ENCODE results near the gene MED13. TPM values are rescaled to one million over a fixed set of nuclear protein-coding genes. Genes with fewer than 3 reads are reported as not detected.

MED13 gene
- total RNA-seq, 2 donors from 2014 or later = 61.9 to 77.5 TPM

DNA sequence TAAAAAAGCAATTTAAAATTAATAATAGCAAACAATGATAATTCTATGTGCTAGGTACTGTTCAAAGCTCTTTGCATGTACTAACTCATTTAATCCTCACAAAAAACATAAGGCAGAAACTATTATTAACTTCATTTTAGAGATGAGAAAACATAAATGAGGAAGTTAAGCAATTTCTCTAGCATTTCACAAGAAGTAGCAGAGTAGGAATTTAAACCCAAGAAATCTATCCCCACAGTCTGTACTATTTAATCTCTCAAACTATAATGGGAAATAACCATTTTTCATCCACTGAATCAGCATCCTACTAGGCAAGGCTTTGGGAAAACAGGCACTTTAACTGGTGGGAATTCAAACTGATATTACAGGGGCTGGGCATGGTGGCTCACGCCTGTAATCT, 95.0 kb downstream of the MED13 start:
- Histone ChIP-seq H3K27ac (no peak overlapping the region), H3K4me3 (no peak overlapping the region), H3K27me3 (no peaks in the 10 kb centered on the region), H3K9me3 (no peaks in the 10 kb centered on the region), H3K9ac (ENCODE audit: low read depth in 2 of 2, low read length in 2 of 2) (no peak overlapping the region), H3K4me1 (no peaks in the 10 kb centered on the region), H3K36me3 (no peaks in the 10 kb centered on the region)
- no peak for DNase-seq
- intact Hi-C loops (cut with DNase I) = no loop called here
- TF ChIP-seq, protein P1, sequence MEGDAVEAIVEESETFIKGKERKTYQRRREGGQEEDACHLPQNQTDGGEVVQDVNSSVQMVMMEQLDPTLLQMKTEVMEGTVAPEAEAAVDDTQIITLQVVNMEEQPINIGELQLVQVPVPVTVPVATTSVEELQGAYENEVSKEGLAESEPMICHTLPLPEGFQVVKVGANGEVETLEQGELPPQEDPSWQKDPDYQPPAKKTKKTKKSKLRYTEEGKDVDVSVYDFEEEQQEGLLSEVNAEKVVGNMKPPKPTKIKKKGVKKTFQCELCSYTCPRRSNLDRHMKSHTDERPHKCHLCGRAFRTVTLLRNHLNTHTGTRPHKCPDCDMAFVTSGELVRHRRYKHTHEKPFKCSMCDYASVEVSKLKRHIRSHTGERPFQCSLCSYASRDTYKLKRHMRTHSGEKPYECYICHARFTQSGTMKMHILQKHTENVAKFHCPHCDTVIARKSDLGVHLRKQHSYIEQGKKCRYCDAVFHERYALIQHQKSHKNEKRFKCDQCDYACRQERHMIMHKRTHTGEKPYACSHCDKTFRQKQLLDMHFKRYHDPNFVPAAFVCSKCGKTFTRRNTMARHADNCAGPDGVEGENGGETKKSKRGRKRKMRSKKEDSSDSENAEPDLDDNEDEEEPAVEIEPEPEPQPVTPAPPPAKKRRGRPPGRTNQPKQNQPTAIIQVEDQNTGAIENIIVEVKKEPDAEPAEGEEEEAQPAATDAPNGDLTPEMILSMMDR (IDR thresholded peaks at IDR 0.05) = no peak

DNA sequence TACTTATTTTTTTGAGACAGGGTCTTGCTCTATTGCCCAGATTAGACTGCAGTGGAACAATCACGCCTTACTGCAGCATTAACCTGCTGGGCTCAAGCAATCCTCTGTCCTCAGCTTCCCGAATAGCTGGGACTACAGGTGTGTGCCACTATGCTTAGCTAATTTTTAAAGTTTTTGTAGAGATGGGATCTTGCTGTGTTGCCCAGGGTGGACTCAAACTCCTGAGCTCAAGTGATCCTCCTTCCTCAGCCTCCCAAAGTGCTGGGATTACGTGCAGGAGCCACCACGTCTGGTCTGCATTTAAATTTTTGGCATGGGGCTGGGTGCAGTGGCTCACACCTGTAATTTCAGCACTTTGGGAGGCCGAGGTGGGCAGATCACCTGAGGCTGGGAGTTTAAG, 96.3 kb downstream of the MED13 start:
- H3K27me3 ChIP-seq = no peaks in the 10 kb centered on the region

DNA sequence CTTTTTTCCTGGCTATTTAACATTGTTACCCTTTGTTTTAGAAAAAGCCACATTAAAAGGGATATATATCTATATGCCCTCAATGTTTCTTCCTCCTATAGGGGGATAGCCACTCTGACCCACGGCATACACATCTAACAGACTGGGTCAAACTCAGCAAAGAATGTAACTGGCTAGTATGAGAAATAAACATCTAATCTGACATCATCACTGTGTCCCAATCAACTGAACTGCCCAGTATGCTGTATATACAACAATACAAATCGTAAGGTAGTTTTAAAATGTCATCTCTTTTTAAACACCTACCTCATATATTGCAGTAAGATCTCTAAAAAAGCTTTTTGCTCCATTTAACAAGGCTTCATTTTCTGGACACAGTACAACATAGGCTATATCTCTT, 97.3 kb downstream of the MED13 start:
- Histone ChIP-seq H3K9me3 (no peaks in the 10 kb centered on the region), H3K9ac (ENCODE audit: low read depth in 2 of 2, low read length in 2 of 2) (no peak overlapping the region), H3K27ac (no peak overlapping the region), H3K27me3 (no peaks in the 10 kb centered on the region), H3K36me3 (no peaks in the 10 kb centered on the region), H3K4me1 (no peaks in the 10 kb centered on the region), H3K4me3 (no peak overlapping the region)
- TF ChIP-seq, protein P1 (IDR thresholded peaks at IDR 0.05) = no peak
- no peak for DNase-seq
- intact Hi-C loops (cut with DNase I) = loop anchor here (10.0 kb wide), 1 partner anchor 57 kb away; no protein-coding TSS in a partner anchor

More for the DNA sequence above, 96.3 kb downstream of the MED13 start:
- no peak for DNase-seq
- Histone ChIP-seq H3K9me3 (no peaks in the 10 kb centered on the region), H3K4me1 (no peaks in the 10 kb centered on the region), H3K4me3 (no peak overlapping the region), H3K9ac (ENCODE audit: low read depth in 2 of 2, low read length in 2 of 2) (no peak overlapping the region), H3K36me3 (no peaks in the 10 kb centered on the region), H3K27ac (no peak overlapping the region)
- TF ChIP-seq, protein P1 (IDR thresholded peaks at IDR 0.05) = no peak
- intact Hi-C loops (cut with DNase I) = loop anchor here (10.0 kb wide), 1 partner anchor 56 kb away; no protein-coding TSS in a partner anchor

DNA sequence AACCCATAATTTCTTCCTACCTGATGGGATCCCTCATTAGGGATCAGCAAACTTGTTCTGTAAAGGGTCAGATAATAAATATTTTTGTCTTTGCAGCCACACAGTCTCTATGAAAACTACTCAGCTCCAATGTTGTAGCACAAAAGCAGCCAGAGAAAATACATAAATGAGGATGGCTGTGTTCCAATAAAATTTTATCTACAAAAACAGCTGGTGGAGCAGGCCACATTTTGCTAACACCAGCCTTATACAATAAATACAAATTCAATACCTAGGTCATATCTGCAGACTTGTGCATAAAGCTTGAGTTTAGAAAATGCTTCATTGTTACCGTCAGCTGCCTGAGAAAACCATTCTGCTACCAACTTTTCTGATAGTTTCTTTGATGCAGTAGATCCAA, 98.9 kb downstream of the MED13 start:
- DNase-seq = no peak
- Histone ChIP-seq H3K36me3 (peaks cover under 1% of the 10 kb centered on the region), H3K4me3 (no peak overlapping the region), H3K9ac (ENCODE audit: low read depth in 2 of 2, low read length in 2 of 2) (no peak overlapping the region), H3K27me3 (no peaks in the 10 kb centered on the region), H3K27ac (no peak overlapping the region), H3K9me3 (no peaks in the 10 kb centered on the region), H3K4me1 (no peaks in the 10 kb centered on the region)
- TF ChIP-seq, protein P1 (IDR thresholded peaks at IDR 0.05) = no peak
- intact Hi-C loops (cut with DNase I) = loop anchor here (10.0 kb wide), 1 partner anchor 59 kb away; no protein-coding TSS in a partner anchor

DNA sequence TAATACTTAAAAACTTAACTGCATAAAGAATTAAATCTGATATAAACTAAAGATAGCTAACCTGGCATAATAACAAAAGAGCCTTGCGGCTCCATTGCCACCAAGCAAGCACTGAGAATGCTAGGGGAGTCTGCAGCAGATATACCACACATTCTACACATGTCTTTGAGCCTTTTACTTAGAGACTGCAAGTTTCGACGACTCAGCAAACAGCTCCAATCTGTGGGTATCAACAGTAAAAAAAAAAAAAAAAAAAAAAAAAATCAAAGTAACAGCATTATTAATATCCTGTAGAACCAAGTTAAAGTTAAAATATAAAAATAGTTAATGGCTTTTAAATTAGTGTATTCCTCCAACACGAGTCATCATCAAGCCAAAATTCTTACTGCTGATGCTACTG, 109.5 kb downstream of the MED13 start:
- Histone ChIP-seq H3K27me3 (no peaks in the 10 kb centered on the region), H3K4me3 (no peak overlapping the region), H3K9ac (ENCODE audit: low read depth in 2 of 2, low read length in 2 of 2) (no peak overlapping the region), H3K9me3 (no peaks in the 10 kb centered on the region), H3K36me3 (peaks cover 40% of the 10 kb centered on the region), H3K4me1 (no peaks in the 10 kb centered on the region), H3K27ac (no peak overlapping the region)
- intact Hi-C loops (cut with DNase I) = no loop called here
- TF ChIP-seq, protein P1 (IDR thresholded peaks at IDR 0.05) = no peak
- DNase-seq = no peak
